GM10266 (cell line): Measurements from ENCODE around the gene SFXN2.

Experiments used
- DNase-seq: peaks from one replicate; pipeline ENCODE4 v3.0.0; 2012; ENCODE audit errors: extremely low spot score
- CTCF ChIP-seq: IDR thresholded peaks from 2 replicates; pipeline ENCODE4 v1.5.1; 2012; ENCODE audit warnings: mild to moderate bottlenecking, low read depth; ENCODE audit not compliant: control insufficient read depth, insufficient read depth; ENCODE audit errors: missing control alignments

The SFXN2 gene

GRCh38 chr10:102676534-102677315 lies 37.7 kb upstream of the SFXN2 start:
- TF ChIP-seq CTCF: no peak
- DNase-seq: no peak

GRCh38 chr10:102677331-102678067 lies 36.9 kb upstream of the SFXN2 start:
- no peak for TF ChIP-seq CTCF

GRCh38 chr10:102678068-102678400 lies 36.4 kb upstream of the SFXN2 start:
- no peak for DNase-seq
- TF ChIP-seq CTCF: no peak

More at GRCh38 chr10:102677331-102678067, 36.9 kb upstream of the SFXN2 start:
- DNase-seq: no peak

GRCh38 chr10:102678842-102679289 lies 35.6 kb upstream of the SFXN2 start:
- peak; percentile 80 for TF ChIP-seq CTCF
- no peak for DNase-seq

GRCh38 chr10:102679596-102679995 lies 34.8 kb upstream of the SFXN2 start:
- TF ChIP-seq CTCF: no peak
- no peak for DNase-seq

- DNase-seq: no peak
- TF ChIP-seq CTCF: no peak
Observed at GRCh38 chr10:102681696-102682095, 32.7 kb upstream of the SFXN2 start.

- DNase-seq: no peak
- TF ChIP-seq CTCF: no peak
Observed at GRCh38 chr10:102682416-102682815, 32.0 kb upstream of the SFXN2 start.
